GM19438 (cell line): ENCODE measurements around the gene MAN2A2.

Source experiments
- ATAC-seq: cut with Tn5 transposase; IDR thresholded peaks from one replicate; pipeline ENCODE4 v1.9.1; 2021; ENCODE audit warnings: low read depth; ENCODE audit not compliant: unreplicated experiment

MAN2A2 gene

GRCh38 chr15:90936823-90937222 lies 33.7 kb downstream of the MAN2A2 start:
- ATAC-seq, result no peak

- ATAC-seq, result no peak
Observed at GRCh38 chr15:90938261-90938660, 35.2 kb downstream of the MAN2A2 start.

- ATAC-seq, result no peak
Observed at GRCh38 chr15:90939756-90940155, 36.7 kb downstream of the MAN2A2 start.

GRCh38 chr15:90941038-90941437 lies 37.9 kb downstream of the MAN2A2 start:
- ATAC-seq, result no peak

- no peak for ATAC-seq
Observed at GRCh38 chr15:90942354-90943120, 39.4 kb downstream of the MAN2A2 start.

GRCh38 chr15:90945091-90945490 lies 42.0 kb downstream of the MAN2A2 start:
- ATAC-seq, result no peak

GRCh38 chr15:90946538-90946937 lies 43.4 kb downstream of the MAN2A2 start:
- no peak for ATAC-seq

- no peak for ATAC-seq
Observed at GRCh38 chr15:90946941-90947576, 44.0 kb downstream of the MAN2A2 start.

- ATAC-seq, result no peak
Observed at GRCh38 chr15:90947577-90948357, 44.7 kb downstream of the MAN2A2 start.

GRCh38 chr15:90948506-90948905 lies 45.4 kb downstream of the MAN2A2 start:
- no peak for ATAC-seq

- ATAC-seq, result no peak
Observed at GRCh38 chr15:90949979-90950675, 47.0 kb downstream of the MAN2A2 start.

GRCh38 chr15:90950676-90951075 lies 47.6 kb downstream of the MAN2A2 start:
- ATAC-seq, result no peak

- ATAC-seq, result no peak
Observed at GRCh38 chr15:90952901-90953677, 50.0 kb downstream of the MAN2A2 start.

GRCh38 chr15:90953947-90954711 lies 51.0 kb downstream of the MAN2A2 start:
- ATAC-seq, result no peak

GRCh38 chr15:90954712-90955623 lies 51.9 kb downstream of the MAN2A2 start, which contains the start of gene RCCD1:
Gene RCCD1, plus strand, starts transcription at chr15:90954884. Its CDS starts 1,851 bp downstream, at chr15:90956735.
- ATAC-seq, result peak; percentile 83

GRCh38 chr15:90955624-90956273 lies 52.6 kb downstream of the MAN2A2 start:
- no peak for ATAC-seq

- peak; percentile 34 for ATAC-seq
Observed at GRCh38 chr15:90956274-90957030, 53.4 kb downstream of the MAN2A2 start.
